HCT116 (cell line): ENCODE results near the gene ARL4C. TPM values are rescaled to one million over a fixed set of nuclear protein-coding genes. Genes with fewer than 3 reads are reported as not detected.

ENCODE experiments used
- ATAC-seq: fragments of 200-7000 bp; cut with Tn5 transposase; 2 replicates; pipeline ENCODE4 v1.9.1; 2020; ENCODE audit warnings: mild to moderate bottlenecking, moderate library complexity
- BruUV-seq: library from RNA; stranded (reverse); fragments of 400-500 nt; replicated peaks from 2 replicates; lab custom pipeline; 2021; lab: Mats Ljungman, UMichigan
- CTCF ChIA-PET: fragments of 300-600 bp; sonication (Branson Sonifier 250); formaldehyde crosslinking; loops from one replicate; lab custom pipeline; 2021; ENCODE audit warnings: antibody characterized with exemption; lab: Charles Lee
- POLR2A ChIA-PET: fragments of 300-600, 350-600 bp; sonication (Branson Sonifier 250); formaldehyde crosslinking; loops from one replicate; lab custom pipeline; 2021; ENCODE audit warnings: antibody characterized with exemption; lab: Charles Lee
- RAD21 ChIA-PET, 2 experiments: fragments of 300-600 bp; sonication (Branson Sonifier 250); formaldehyde crosslinking; loops; one replicate each; lab custom pipeline; 2023; ENCODE audit warnings: low total read pairs in 2 of 2; ENCODE audit not compliant: uncharacterized antibody in 2 of 2, unreplicated experiment in 2 of 2, low non-redundant PET in 1 of 2; lab: Charles Lee
- DNase-seq: peaks from one replicate; pipeline ENCODE4 v3.0.0-alpha.2; 2010; ENCODE audit warnings: low read depth, low spot score
- H2AFZ ChIP-seq: fragments of 200-600 bp; shearing (Covaris generic), sonication (generic); 2 replicates; pipeline ENCODE4 v1.6.1; 2017; ENCODE audit warnings: low read depth, mixed run types, mixed read lengths, antibody characterized with exemption, low read length; ENCODE audit not compliant: poor library complexity, severe bottlenecking
- H3K27ac ChIP-seq: 2 replicates; pipeline ENCODE4 v1.5.1; 2012; ENCODE audit warnings: low read depth, low read length
- H3K27me3 ChIP-seq: fragments of 200-600 bp; sonication (generic); 2 replicates; pipeline ENCODE4 v1.6.1; 2016; ENCODE audit warnings: mixed run types, low read length, mixed read lengths; ENCODE audit not compliant: insufficient read depth
- H3K36me3 ChIP-seq, 2 experiments: fragments of 200-500 bp in 1 of 2; fragments of 200-600 bp in 1 of 2; sonication (Bioruptor generic) in 1 of 2; sonication (generic) in 1 of 2; 2 replicates each; pipeline versions ENCODE4 v1.5.1 to v1.6.1; 2014 to 2016; ENCODE audit warnings: low read length in 2 of 2, inconsistent platforms in 1 of 2, mixed read lengths in 1 of 2, mixed run types in 1 of 2; ENCODE audit not compliant: insufficient read depth in 2 of 2, control insufficient read depth in 1 of 2
- H3K4me1 ChIP-seq, 2 experiments: fragments of 200-600 bp in 1 of 2; sonication (generic) in 1 of 2; 2 replicates each; pipeline versions ENCODE4 v1.5.1 to v1.6.1; 2012 to 2017; ENCODE audit warnings: low read length in 2 of 2, inconsistent platforms in 1 of 2, mild to moderate bottlenecking in 1 of 2, mixed read lengths in 1 of 2, mixed run types in 1 of 2, moderate library complexity in 1 of 2; ENCODE audit not compliant: insufficient read depth in 2 of 2, control insufficient read depth in 1 of 2
- H3K4me2 ChIP-seq: fragments of 200-600 bp; sonication (generic); 2 replicates; pipeline ENCODE4 v1.6.1; 2017; ENCODE audit warnings: mixed run types, low read length, mixed read lengths
- H3K4me3 ChIP-seq, 2 experiments: fragments of 200-600 bp in 1 of 2; sonication (generic) in 1 of 2; replicated peaks in 1 of 2; 2 replicates each; pipeline ENCODE4 v1.5.1; 2011 to 2016; ENCODE audit warnings: low read length in 2 of 2, control low read depth in 1 of 2, low read depth in 1 of 2, mild to moderate bottlenecking in 1 of 2, mixed read lengths in 1 of 2, mixed run types in 1 of 2
- H3K79me2 ChIP-seq: fragments of 200-600 bp; sonication (generic); 2 replicates; pipeline ENCODE4 v1.6.1; 2017; ENCODE audit warnings: mild to moderate bottlenecking, mixed run types, low read length, moderate library complexity, mixed read lengths; ENCODE audit not compliant: insufficient read depth
- H3K9ac ChIP-seq: fragments of 200-600 bp; sonication (generic); 2 replicates; pipeline ENCODE4 v1.6.1; 2016; ENCODE audit warnings: low read length, mixed read lengths
- H3K9me2 ChIP-seq: fragments of 200-600 bp; sonication (generic), shearing (Covaris generic); 2 replicates; pipeline ENCODE4 v1.6.1; 2017; ENCODE audit warnings: mixed run types, mild to moderate bottlenecking, moderate library complexity; ENCODE audit not compliant: insufficient read depth
- H3K9me3 ChIP-seq, 2 experiments: fragments of 200-500 bp in 1 of 2; fragments of 200-600 bp in 1 of 2; sonication (Bioruptor generic) in 1 of 2; sonication (generic) in 1 of 2; 2 replicates each; pipeline ENCODE4 v1.6.1; 2014 to 2017; ENCODE audit warnings: low read length in 2 of 2, mixed read lengths in 2 of 2, inconsistent platforms in 1 of 2, low read depth in 1 of 2, mild to moderate bottlenecking in 1 of 2, mixed run types in 1 of 2, moderate library complexity in 1 of 2; ENCODE audit not compliant: control insufficient read depth in 1 of 2, insufficient read depth in 1 of 2
- H4K20me1 ChIP-seq: fragments of 200-600 bp; sonication (generic), shearing (Covaris generic); 2 replicates; pipeline ENCODE4 v1.6.1; 2017; ENCODE audit warnings: mixed run types, mild to moderate bottlenecking, moderate library complexity; ENCODE audit not compliant: insufficient read depth
- ATF3 ChIP-seq: IDR thresholded peaks from 2 replicates; pipeline ENCODE4 v1.6.1; 2012
- CBX3 ChIP-seq: IDR thresholded peaks from 2 replicates; pipeline ENCODE4 v1.6.1; 2012; ENCODE audit warnings: low read depth
- CEBPB ChIP-seq: IDR thresholded peaks from 2 replicates; pipeline ENCODE4 v1.6.1; 2012; ENCODE audit warnings: low read depth
- EGR1 ChIP-seq: IDR thresholded peaks from 2 replicates; pipeline ENCODE4 v1.6.1; 2012; ENCODE audit warnings: low read depth
- ELF1 ChIP-seq: IDR thresholded peaks from 2 replicates; pipeline ENCODE4 v1.6.1; 2012; ENCODE audit warnings: low read depth, borderline replicate concordance
- EZH2 ChIP-seq: fragments of 200-600 bp; sonication (generic); IDR thresholded peaks from 2 replicates; pipeline ENCODE4 v1.6.1; 2017; ENCODE audit warnings: antibody characterized with exemption, mixed run types
- EZH2phosphoT487 ChIP-seq: fragments of 200-600 bp; IDR thresholded peaks from 2 replicates; pipeline ENCODE4 v1.6.1; 2018; ENCODE audit warnings: antibody characterized with exemption, borderline replicate concordance
- FOSL1 ChIP-seq: IDR thresholded peaks from 2 replicates; pipeline ENCODE4 v1.6.1; 2012; ENCODE audit warnings: low read depth
- JUND ChIP-seq: IDR thresholded peaks from 2 replicates; pipeline ENCODE4 v1.6.1; 2012
- MAX ChIP-seq: IDR thresholded peaks from 2 replicates; pipeline ENCODE4 v1.6.1; 2012
- POLR2A ChIP-seq: IDR thresholded peaks from 2 replicates; pipeline ENCODE4 v1.7.0; 2011; ENCODE audit warnings: borderline replicate concordance; ENCODE audit not compliant: insufficient read depth, insufficient read length; ENCODE audit errors: extremely low read depth
- POLR2AphosphoS5 ChIP-seq: IDR thresholded peaks from 2 replicates; pipeline ENCODE4 v1.6.1; 2011; ENCODE audit warnings: mild to moderate bottlenecking, low read depth, low read length, moderate library complexity
- RAD21 ChIP-seq: IDR thresholded peaks from 2 replicates; pipeline ENCODE4 v1.6.1; 2012; ENCODE audit warnings: low read depth, mild to moderate bottlenecking
- REST ChIP-seq: IDR thresholded peaks from 2 replicates; pipeline ENCODE4 v1.6.1; 2012; ENCODE audit warnings: low read depth
- SP1 ChIP-seq: IDR thresholded peaks from 2 replicates; pipeline ENCODE4 v1.6.1; 2012; ENCODE audit warnings: low read depth
- SRF ChIP-seq: IDR thresholded peaks from 2 replicates; pipeline ENCODE4 v1.6.1; 2012; ENCODE audit warnings: low read depth
- TCF7L2 ChIP-seq: IDR thresholded peaks from 2 replicates; pipeline ENCODE4 v1.7.0; 2011; ENCODE audit warnings: borderline replicate concordance, inconsistent platforms; ENCODE audit not compliant: insufficient read depth, insufficient read length; ENCODE audit errors: extremely low read depth
- ZBTB33 ChIP-seq: IDR thresholded peaks from 2 replicates; pipeline ENCODE4 v1.6.1; 2011; ENCODE audit warnings: mild to moderate bottlenecking, low read length, moderate library complexity; ENCODE audit not compliant: insufficient replicate concordance; ENCODE audit errors: extremely low read depth
- ZFX ChIP-seq: fragments of 450-650 bp; IDR thresholded peaks from 2 replicates; pipeline ENCODE4 v1.6.1; 2017
- ZNF274 ChIP-seq: fragments of 200-500 bp; sonication (Bioruptor generic); IDR thresholded peaks from 2 replicates; pipeline ENCODE4 v1.6.1; 2014; ENCODE audit warnings: mild to moderate bottlenecking, low read depth, low read length, inconsistent platforms
- intact Hi-C: fragments of 100-400 bp; cut with micrococcal nuclease; formaldehyde crosslinking; loops from 2 replicates; pipeline ENCODE4 v1.10.0; 2022
- total RNA-seq: library from RNA; stranded (reverse); gene quantifications from one replicate; pipeline ENCODE4 v1.2.1, GENCODE V29; 2021; ENCODE audit not compliant: unreplicated experiment

Gene ARL4C
- total RNA-seq, 1 experiment from 2014 or later = 4.1 TPM

- no peak for DNase-seq
- TF ChIP-seq RAD21 = no peak
- no peak for TF ChIP-seq EZH2
- no peak for TF ChIP-seq SP1
- no peak for TF ChIP-seq TCF7L2
- no peak for TF ChIP-seq CEBPB
- TF ChIP-seq MAX = no peak
- TF ChIP-seq ZBTB33 = no peak
- no peak for TF ChIP-seq ZFX
- no peak for TF ChIP-seq POLR2A
- no peak for TF ChIP-seq SRF
- no peak for TF ChIP-seq EZH2phosphoT487
- TF ChIP-seq CBX3 = no peak
- TF ChIP-seq ZNF274 = no peak
- no peak for TF ChIP-seq FOSL1
- TF ChIP-seq ELF1 = no peak
- TF ChIP-seq JUND = no peak
- no peak for TF ChIP-seq EGR1
- TF ChIP-seq ATF3 = no peak
- no peak for TF ChIP-seq POLR2AphosphoS5
- TF ChIP-seq REST = no peak
- BruUV-seq = no TSS peak
- H3K9me2 ChIP-seq = no peaks in the 10 kb centered on the region
- H3K4me1 ChIP-seq = no peaks in the 10 kb centered on the region
- POLR2A ChIA-PET = no interaction called here
- H3K27me3 ChIP-seq = no peaks in the 10 kb centered on the region
- no peak overlapping the region for H3K27ac ChIP-seq
- H3K36me3 ChIP-seq = no peaks in the 10 kb centered on the region
- no peaks in the 10 kb centered on the region for H4K20me1 ChIP-seq
- H2AFZ ChIP-seq = no peak overlapping the region
- intact Hi-C loops = no loop called here
- no peak overlapping the region for H3K9ac ChIP-seq
- no peak overlapping the region for H3K4me3 ChIP-seq
- no peaks in the 10 kb centered on the region for H3K79me2 ChIP-seq
- CTCF ChIA-PET = no interaction called here
- no peak for ATAC-seq
- no peak overlapping the region for H3K4me2 ChIP-seq
- RAD21 ChIA-PET = no interaction called here
- H3K9me3 ChIP-seq = no peaks in the 10 kb centered on the region
Observed at GRCh38 chr2:234451852-234452625, 44.8 kb downstream of the ARL4C start.
